Lung (tissue), 12 donors: ENCODE results near the gene PICK1. TPM values are rescaled to one million over a fixed set of nuclear protein-coding genes. Genes with fewer than 3 reads are reported as not detected.
A peak's percentile ranks its signal among the peaks of the same experiment; 100 is the strongest.

ENCODE experiments used
- ATAC-seq: fragments of 200-7000 bp; cut with Tn5 transposase; one replicate; pipeline ENCODE4 v1.9.1; 2020; ENCODE audit warnings: moderate number of reproducible peaks; ENCODE audit not compliant: insufficient read depth, low FRiP score
- DNase-seq, 3 donors: peaks; one replicate each; pipeline ENCODE4 v3.0.0-alpha.2; 2013 to 2017
- H3K27ac ChIP-seq, 2 donors: one replicate each; pipeline ENCODE4 v1.5.1; 2013; ENCODE audit warnings: mild to moderate bottlenecking in 2 of 2, moderate library complexity in 2 of 2, control low read depth in 1 of 2, inconsistent platforms in 1 of 2, low read depth in 1 of 2, low read length in 1 of 2
- H3K27me3 ChIP-seq, 3 donors: one replicate each; pipeline ENCODE4 v1.5.1; 2013; ENCODE audit warnings: low read length in 2 of 3; ENCODE audit not compliant: control insufficient read depth in 3 of 3, insufficient read depth in 3 of 3
- H3K36me3 ChIP-seq, 4 donors: one replicate each; pipeline ENCODE4 v1.5.1; 2013; ENCODE audit warnings: low read length in 4 of 4, mild to moderate bottlenecking in 1 of 4, moderate library complexity in 1 of 4; ENCODE audit not compliant: control insufficient read depth in 4 of 4, insufficient read depth in 4 of 4
- H3K4me1 ChIP-seq, 5 donors: one replicate each; pipeline ENCODE4 v1.5.1; 2013; ENCODE audit warnings: low read length in 5 of 5, mild to moderate bottlenecking in 2 of 5, moderate library complexity in 1 of 5; ENCODE audit not compliant: control insufficient read depth in 5 of 5, insufficient read depth in 5 of 5
- H3K4me3 ChIP-seq: one replicate; pipeline ENCODE4 v1.5.1; 2013; ENCODE audit warnings: mild to moderate bottlenecking, control low read depth, moderate library complexity
- H3K9ac ChIP-seq, 2 donors: one replicate each; pipeline ENCODE4 v1.5.1; 2013; ENCODE audit warnings: low read length in 2 of 2, control low read depth in 1 of 2; ENCODE audit not compliant: insufficient read depth in 1 of 2
- H3K9me3 ChIP-seq, 4 donors: one replicate each; pipeline ENCODE4 v1.5.1; 2013; ENCODE audit warnings: low read length in 3 of 4, mild to moderate bottlenecking in 1 of 4, moderate library complexity in 1 of 4; ENCODE audit not compliant: control insufficient read depth in 4 of 4, insufficient read depth in 3 of 4
- WGBS, 2 donors: extraction: QIAGEN DNeasy Blood & Tissue Kit; methylation state at CpG; one replicate each; pipeline ENCODE4 v1.1.7; 2013; 5-methylcytosine and 5-hydroxymethylcytosine counted together
- polyA plus RNA-seq, 2 donors: library from polyadenylated mRNA; stranded (reverse); fragments of 200-250 nt; gene quantifications; one replicate each; pipeline ENCODE4 v1.2.1, GENCODE V29; 2013
- total RNA-seq, 2 donors: library from RNA; depleted of rRNA in 1 of 2; stranded (reverse); fragments of >200 nt in 1 of 2; gene quantifications; one replicate each; pipeline ENCODE4 v1.2.1, GENCODE V29; 2014 to 2021
- TF ChIP-seq, protein P1 (sequence below): IDR thresholded peaks from 2 replicates; pipeline ENCODE4 v1.5.1; 2012; ENCODE audit warnings: mild to moderate bottlenecking; ENCODE audit errors: control extremely low read depth, extremely low read depth
- donor health status: control.
- donor health status: control.
- donor health status: Bipolar disorder and iron deficiency.
- donor health status: healthy.
- donor health status: DM: yes; HTN: yes; CAD: no.

Gene PICK1
- total and polyA plus RNA-seq, 4 donors, result 32.4 to 45.6 (median 37.3) TPM

DNA sequence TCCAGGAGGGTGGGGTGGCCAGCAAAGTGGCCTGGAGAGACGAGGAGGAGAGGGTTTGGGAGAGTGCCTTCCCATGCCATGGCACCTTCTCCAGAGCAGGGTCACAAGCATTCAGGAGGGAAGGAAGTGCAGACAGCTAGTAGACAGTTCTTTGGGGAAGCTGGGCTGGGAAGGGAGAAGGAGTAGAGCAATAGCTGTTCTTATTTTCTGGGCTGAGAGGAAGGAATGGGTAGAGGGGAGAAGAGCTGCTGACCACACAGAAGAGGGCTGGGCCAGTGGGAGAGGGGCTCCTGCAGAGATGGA, 14.8 kb upstream of the PICK1 start:
- TF ChIP-seq, protein P1, sequence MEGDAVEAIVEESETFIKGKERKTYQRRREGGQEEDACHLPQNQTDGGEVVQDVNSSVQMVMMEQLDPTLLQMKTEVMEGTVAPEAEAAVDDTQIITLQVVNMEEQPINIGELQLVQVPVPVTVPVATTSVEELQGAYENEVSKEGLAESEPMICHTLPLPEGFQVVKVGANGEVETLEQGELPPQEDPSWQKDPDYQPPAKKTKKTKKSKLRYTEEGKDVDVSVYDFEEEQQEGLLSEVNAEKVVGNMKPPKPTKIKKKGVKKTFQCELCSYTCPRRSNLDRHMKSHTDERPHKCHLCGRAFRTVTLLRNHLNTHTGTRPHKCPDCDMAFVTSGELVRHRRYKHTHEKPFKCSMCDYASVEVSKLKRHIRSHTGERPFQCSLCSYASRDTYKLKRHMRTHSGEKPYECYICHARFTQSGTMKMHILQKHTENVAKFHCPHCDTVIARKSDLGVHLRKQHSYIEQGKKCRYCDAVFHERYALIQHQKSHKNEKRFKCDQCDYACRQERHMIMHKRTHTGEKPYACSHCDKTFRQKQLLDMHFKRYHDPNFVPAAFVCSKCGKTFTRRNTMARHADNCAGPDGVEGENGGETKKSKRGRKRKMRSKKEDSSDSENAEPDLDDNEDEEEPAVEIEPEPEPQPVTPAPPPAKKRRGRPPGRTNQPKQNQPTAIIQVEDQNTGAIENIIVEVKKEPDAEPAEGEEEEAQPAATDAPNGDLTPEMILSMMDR, result no peak
- no peaks in the 10 kb centered on the region for H3K27me3 ChIP-seq
- H3K9ac ChIP-seq, result peak overlapping the region in 1 of 2 donors; percentile 11
- no peaks in the 10 kb centered on the region for H3K36me3 ChIP-seq
- no peak overlapping the region for H3K4me3 ChIP-seq
- ATAC-seq, result no peak
- DNase-seq, result no peak
- H3K9me3 ChIP-seq, result no peaks in the 10 kb centered on the region
- 33 to 40% methylated on average over 1 of the region's 1 CpG for WGBS, 2 donors
- no peak overlapping the region for H3K27ac ChIP-seq
- peaks cover 0 to 2% (median 0%) of the 10 kb centered on the region in 5 donors for H3K4me1 ChIP-seq

GRCh38 chr22:38043151-38044039, 13.8 kb upstream of the PICK1 start:
- Histone ChIP-seq H3K9ac (no peak overlapping the region), H3K27me3 (no peaks in the 10 kb centered on the region), H3K4me1 (peaks cover 0 to 2% (median 0%) of the 10 kb centered on the region in 5 donors), H3K27ac (no peak overlapping the region), H3K4me3 (no peak overlapping the region), H3K9me3 (no peaks in the 10 kb centered on the region), H3K36me3 (no peaks in the 10 kb centered on the region)
- TF ChIP-seq, protein P1, result no peak
- ATAC-seq (no peak), DNase-seq (no peak)
- 89 to 94% methylated on average over 16 of the region's 16 CpGs for WGBS, 2 donors

DNA sequence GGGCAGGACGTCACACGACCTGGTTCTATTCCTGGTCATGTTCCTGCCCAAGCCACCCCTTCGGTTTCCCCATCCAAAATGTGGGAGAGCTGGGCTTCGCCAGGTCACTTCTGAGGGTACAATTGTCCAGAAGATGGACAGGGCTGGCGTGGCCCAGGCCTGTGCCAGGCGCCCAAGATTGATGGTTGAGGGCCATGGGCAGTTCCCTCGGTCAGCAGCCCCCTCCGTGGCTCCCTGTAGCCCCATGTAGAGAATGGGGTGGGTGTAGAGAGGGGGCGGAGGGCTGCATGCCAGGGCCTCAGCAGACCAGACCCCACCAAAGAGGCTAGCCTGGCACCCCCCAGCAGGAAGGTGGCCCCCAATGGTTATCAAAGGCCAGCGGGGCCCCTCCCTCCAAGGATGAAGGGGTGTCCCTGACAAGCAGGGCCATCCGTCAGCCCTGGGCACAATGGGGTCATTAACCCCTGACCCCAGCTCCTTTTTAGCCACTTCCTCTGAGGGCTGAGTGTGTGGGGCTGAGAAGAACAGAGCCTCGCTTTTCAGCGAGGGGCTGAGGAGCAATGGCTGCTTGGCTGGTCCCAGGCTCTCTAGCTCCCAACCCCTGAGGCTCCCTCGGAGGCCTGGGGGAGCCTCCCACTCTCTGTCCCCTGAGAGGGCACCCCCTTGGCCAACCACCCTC, 11.0 kb upstream of the PICK1 start:
- Histone ChIP-seq H3K4me3 (no peak overlapping the region), H3K36me3 (no peaks in the 10 kb centered on the region), H3K9me3 (no peaks in the 10 kb centered on the region), H3K9ac (no peak overlapping the region), H3K4me1 (peaks cover 0 to 2% (median 0%) of the 10 kb centered on the region in 5 donors), H3K27ac (no peak overlapping the region), H3K27me3 (no peaks in the 10 kb centered on the region)
- ATAC-seq (no peak), DNase-seq (no peak)
- WGBS, 2 donors, result 70 to 80% methylated on average over 14 of the region's 14 CpGs
- TF ChIP-seq, protein P1, result no peak
